IMR-90 (cell line): ENCODE results near the gene PARD3.

Experiments
- BHLHE40 ChIP-seq: fragments of 150-350 bp; IDR thresholded peaks from 2 replicates; pipeline ENCODE4 v1.6.1; 2016; ENCODE audit warnings: mild to moderate bottlenecking, low read depth, low read length
- CTCF ChIP-seq: conservative IDR thresholded peaks from 2 replicates; pipeline ENCODE4 v1.5.1; 2012; ENCODE audit warnings: mild to moderate bottlenecking, low read depth, low read length, improper control_type of control experiment
- MXI1 ChIP-seq: IDR thresholded peaks from 2 replicates; pipeline ENCODE4 v1.6.1; 2012; ENCODE audit warnings: low read depth, mild to moderate bottlenecking, low read length, moderate library complexity, borderline replicate concordance
- POLR2A ChIP-seq: IDR thresholded peaks from 2 replicates; pipeline ENCODE4 v1.6.1; 2012; ENCODE audit warnings: mild to moderate bottlenecking, low read depth, low read length
- RAD21 ChIP-seq: IDR thresholded peaks from 2 replicates; pipeline ENCODE4 v1.6.1; 2012; ENCODE audit warnings: low read length, improper control_type of control experiment
- USF2 ChIP-seq: fragments of 150-350 bp; IDR thresholded peaks from 2 replicates; pipeline ENCODE4 v1.6.1; 2017; ENCODE audit warnings: mild to moderate bottlenecking, antibody characterized with exemption, low read length, low read depth

GRCh38 chr10:34650156-34650555 is 164.9 kb downstream of the PARD3 start:
- TF ChIP-seq POLR2A (no peak), MXI1 (no peak), CTCF (no peak), USF2 (no peak), RAD21 (no peak), BHLHE40 (no peak)
